Diencephalon (tissue), 1 donor: ENCODE results near the gene ZNF287. TPM values are rescaled to one million over a fixed set of nuclear protein-coding genes. Genes with fewer than 3 reads are reported as not detected.

Experiments used
- total RNA-seq: library from RNA; depleted of rRNA; stranded (reverse); fragments of >200 nt; gene quantifications from one replicate; pipeline ENCODE4 v1.2.3, GENCODE V29; 2014

The ZNF287 gene
- total RNA-seq = 25.4 TPM

DNA sequence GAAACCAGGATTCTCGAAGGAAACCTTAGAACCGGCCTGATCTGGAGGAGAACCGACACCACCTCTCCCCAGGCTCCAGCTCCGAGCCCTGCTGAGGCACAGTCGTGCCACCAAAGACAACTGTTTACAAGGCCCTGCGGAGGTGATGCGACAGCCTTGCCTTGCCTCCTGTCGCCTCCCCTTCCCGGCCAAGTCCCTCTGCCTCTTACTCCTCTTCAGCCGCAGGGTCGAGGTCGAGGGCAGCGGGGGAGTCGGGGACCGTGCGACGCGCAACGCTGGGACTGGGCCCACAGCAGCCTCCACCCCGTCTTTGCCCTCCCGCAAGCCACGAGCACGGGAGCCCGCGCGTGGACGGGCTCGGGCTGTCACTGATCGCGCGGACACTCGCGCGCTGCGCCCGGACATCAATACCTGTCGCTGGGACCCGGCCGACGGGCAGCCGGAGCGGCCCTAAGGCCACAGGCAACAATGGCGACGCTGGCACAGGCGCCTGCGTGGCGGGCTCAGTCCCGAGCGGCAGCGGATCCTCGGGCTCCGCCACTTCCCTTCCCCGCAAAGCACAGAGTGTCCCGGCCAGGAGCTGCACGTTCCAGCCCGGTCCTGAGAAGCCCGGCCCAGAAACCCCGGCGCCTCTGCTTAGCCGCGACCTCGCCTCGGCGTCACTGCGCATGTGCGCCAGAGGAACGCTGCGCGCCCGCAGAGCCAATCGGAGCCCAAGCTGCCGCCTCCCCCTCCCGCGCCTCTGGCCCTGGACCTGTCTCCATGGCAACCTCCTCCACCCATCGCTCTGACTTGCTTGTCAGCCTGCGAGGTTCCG, at the start of gene ZNF287:
Gene ZNF287 (minus strand): TSS at position 664 of the 817 bp plus-strand sequence. CDS start 1,473 bp downstream, outside the sequence.

Other genes with a start within 250 kb of the ZNF287 start
- gene CENPV, start 215.7 kb downstream of the ZNF287 start, total RNA-seq = 71.0 TPM
- 1,701 TPM for gene UBB, start 188.1 kb downstream of the ZNF287 start, total RNA-seq
- 11.1 TPM for gene TRPV2, start 153.6 kb downstream of the ZNF287 start, total RNA-seq
- 9.0 TPM for gene LRRC75A, start 77.0 kb downstream of the ZNF287 start, total RNA-seq
- gene ZNF624, start 84.6 kb upstream of the ZNF287 start, total RNA-seq = 33.9 TPM
- gene CCDC144A, start 121.0 kb upstream of the ZNF287 start, total RNA-seq = 20.5 TPM